ENCODE measurements around the gene STIP1. TPM values are rescaled to one million over a fixed set of nuclear protein-coding genes. Genes with fewer than 3 reads are reported as not detected.

STIP1 gene
- total RNA-seq, 1 donor from 2014 or later = 200 TPM

GRCh38 chr11:64248578-64248977 is 62.6 kb downstream of the STIP1 start:
- Histone ChIP-seq H3K9me3 (ENCODE audit: insufficient read depth, low read depth, low read length) (no peaks in the 10 kb centered on the region), H3K4me2 (ENCODE audit: low read length) (no peak overlapping the region), H4K20me1 (ENCODE audit: insufficient read depth, low read length) (peaks cover 32% of the 10 kb centered on the region), H3K79me2 (ENCODE audit: insufficient read depth, low read length) (peaks cover 49% of the 10 kb centered on the region), H3K4me3 (ENCODE audit: insufficient read depth, low read depth, low read length) (no peak overlapping the region), H3K27me3 (ENCODE audit: insufficient read depth, low read length) (no peaks in the 10 kb centered on the region), H2AFZ (ENCODE audit: low read depth, low read length) (no peak overlapping the region), H3K9ac (ENCODE audit: low read length) (no peak overlapping the region), H3K4me1 (ENCODE audit: insufficient read depth, low read length) (peaks cover 33% of the 10 kb centered on the region), H3K36me3 (ENCODE audit: insufficient read depth, low read length) (peaks cover under 1% of the 10 kb centered on the region), H3K27ac (ENCODE audit: low read depth, low read length) (no peak overlapping the region)
- Mint-ChIP-seq H3K9me3 (ENCODE audit: unreplicated experiment) (no peaks in the 10 kb centered on the region), H3K27ac (ENCODE audit: unreplicated experiment) (no peak overlapping the region), H3K4me1 (ENCODE audit: low read depth, unreplicated experiment) (peaks cover 13% of the 10 kb centered on the region), H3K36me3 (ENCODE audit: low read depth, unreplicated experiment) (peaks cover 5% of the 10 kb centered on the region), H3K4me3 (ENCODE audit: unreplicated experiment) (peak overlapping the region; percentile 85), H3K27me3 (ENCODE audit: low read depth, unreplicated experiment) (no peaks in the 10 kb centered on the region)
- no peak for FAIRE-seq
- DNase-seq (ENCODE audit: low read depth) = no peak
- TF ChIP-seq CTCF (IDR thresholded peaks at IDR 0.05; ENCODE audit: insufficient read depth, low read depth, low read length) (no peak), EZH2 (IDR thresholded peaks at IDR 0.05; ENCODE audit: insufficient read depth, low read length) (no peak)

GRCh38 chr11:64249038-64249437 is 63.1 kb downstream of the STIP1 start:
- no peaks in the 10 kb centered on the region for H3K9me3 Mint-ChIP-seq (ENCODE audit: unreplicated experiment)
- no peak overlapping the region for H3K9ac ChIP-seq (ENCODE audit: low read length)
- H3K36me3 Mint-ChIP-seq (ENCODE audit: low read depth, unreplicated experiment) = peaks cover 3% of the 10 kb centered on the region
- peaks cover 49% of the 10 kb centered on the region for H3K79me2 ChIP-seq (ENCODE audit: insufficient read depth, low read length)
- FAIRE-seq (no peak), DNase-seq (ENCODE audit: low read depth) (no peak)
- H3K27me3 Mint-ChIP-seq (ENCODE audit: low read depth, unreplicated experiment) = no peaks in the 10 kb centered on the region
- H3K9me3 ChIP-seq (ENCODE audit: insufficient read depth, low read depth, low read length) = no peaks in the 10 kb centered on the region
- H3K27ac ChIP-seq (ENCODE audit: low read depth, low read length) = no peak overlapping the region
- no peak overlapping the region for H2AFZ ChIP-seq (ENCODE audit: low read depth, low read length)
- H3K4me3 Mint-ChIP-seq (ENCODE audit: unreplicated experiment) = peak overlapping the region; percentile 67
- H3K4me2 ChIP-seq (ENCODE audit: low read length) = no peak overlapping the region
- H3K4me1 ChIP-seq (ENCODE audit: insufficient read depth, low read length) = peaks cover 31% of the 10 kb centered on the region
- peaks cover 32% of the 10 kb centered on the region for H4K20me1 ChIP-seq (ENCODE audit: insufficient read depth, low read length)
- H3K27ac Mint-ChIP-seq (ENCODE audit: unreplicated experiment) = no peak overlapping the region
- no peak overlapping the region for H3K4me3 ChIP-seq (ENCODE audit: insufficient read depth, low read depth, low read length)
- H3K27me3 ChIP-seq (ENCODE audit: insufficient read depth, low read length) = no peaks in the 10 kb centered on the region
- peaks cover 11% of the 10 kb centered on the region for H3K4me1 Mint-ChIP-seq (ENCODE audit: low read depth, unreplicated experiment)
- TF ChIP-seq EZH2 (IDR thresholded peaks at IDR 0.05; ENCODE audit: insufficient read depth, low read length) = no peak
- no peak for TF ChIP-seq CTCF (IDR thresholded peaks at IDR 0.05; ENCODE audit: insufficient read depth, low read depth, low read length)
- H3K36me3 ChIP-seq (ENCODE audit: insufficient read depth, low read length) = no peaks in the 10 kb centered on the region

DNA sequence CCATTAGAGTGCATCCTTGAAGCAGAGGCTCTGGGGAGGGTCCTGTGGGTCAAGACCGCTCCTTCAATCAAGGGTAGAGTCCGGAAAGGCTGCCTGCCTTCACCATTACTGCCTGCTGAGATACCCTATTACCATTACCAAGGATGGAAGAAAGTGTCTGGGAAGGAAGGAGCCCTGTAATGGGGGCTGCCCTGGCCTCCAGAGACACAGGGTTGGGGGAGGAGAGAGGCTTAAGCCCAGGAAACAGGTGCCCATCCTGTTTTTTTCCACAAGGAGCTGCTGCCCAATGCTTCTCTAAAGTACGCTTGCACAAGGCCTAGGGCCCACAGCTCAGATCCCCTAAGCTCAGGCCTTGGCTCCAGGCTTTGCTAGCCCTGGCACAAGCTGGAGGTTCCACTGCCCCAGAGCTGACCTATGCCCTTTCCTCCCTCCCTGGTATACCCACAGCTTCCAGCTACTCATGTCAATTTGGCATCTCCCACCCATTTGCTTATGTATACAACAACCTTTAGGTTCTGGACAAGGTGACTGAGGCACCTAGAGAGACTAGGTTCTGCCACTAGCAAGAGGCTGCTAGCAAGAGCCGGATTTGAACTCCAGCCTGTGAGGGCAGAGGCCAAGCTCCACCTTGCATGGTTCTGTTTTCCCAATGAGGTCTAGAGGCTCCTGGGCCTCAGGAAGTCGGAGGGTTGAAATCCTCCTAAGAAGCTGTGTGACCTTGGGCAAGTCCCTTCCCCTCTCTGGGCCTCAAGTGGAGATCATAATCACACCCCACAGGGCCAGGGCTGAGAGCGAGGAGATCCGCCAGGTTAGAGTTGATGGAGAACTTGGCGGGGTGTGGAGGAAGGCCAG is 63.8 kb downstream of the STIP1 start:
- peaks cover 3% of the 10 kb centered on the region for H3K36me3 Mint-ChIP-seq (ENCODE audit: low read depth, unreplicated experiment)
- Histone ChIP-seq H3K4me1 (ENCODE audit: insufficient read depth, low read length) (peaks cover 27% of the 10 kb centered on the region), H3K4me2 (ENCODE audit: low read length) (no peak overlapping the region), H3K27me3 (ENCODE audit: insufficient read depth, low read length) (no peaks in the 10 kb centered on the region), H3K79me2 (ENCODE audit: insufficient read depth, low read length) (peaks cover 45% of the 10 kb centered on the region), H3K9me3 (ENCODE audit: insufficient read depth, low read depth, low read length) (no peaks in the 10 kb centered on the region), H3K36me3 (ENCODE audit: insufficient read depth, low read length) (no peaks in the 10 kb centered on the region), H3K4me3 (ENCODE audit: insufficient read depth, low read depth, low read length) (no peak overlapping the region), H2AFZ (ENCODE audit: low read depth, low read length) (no peak overlapping the region), H4K20me1 (ENCODE audit: insufficient read depth, low read length) (peaks cover 35% of the 10 kb centered on the region), H3K9ac (ENCODE audit: low read length) (no peak overlapping the region), H3K27ac (ENCODE audit: low read depth, low read length) (no peak overlapping the region)
- no peaks in the 10 kb centered on the region for H3K9me3 Mint-ChIP-seq (ENCODE audit: unreplicated experiment)
- H3K27ac Mint-ChIP-seq (ENCODE audit: unreplicated experiment) = no peak overlapping the region
- FAIRE-seq (no peak), DNase-seq (ENCODE audit: low read depth) (no peak)
- peak overlapping the region; percentile 67 for H3K4me3 Mint-ChIP-seq (ENCODE audit: unreplicated experiment)
- TF ChIP-seq CTCF (IDR thresholded peaks at IDR 0.05; ENCODE audit: insufficient read depth, low read depth, low read length) (no peak), EZH2 (IDR thresholded peaks at IDR 0.05; ENCODE audit: insufficient read depth, low read length) (no peak)
- peaks cover 9% of the 10 kb centered on the region for H3K4me1 Mint-ChIP-seq (ENCODE audit: low read depth, unreplicated experiment)
- H3K27me3 Mint-ChIP-seq (ENCODE audit: low read depth, unreplicated experiment) = no peaks in the 10 kb centered on the region

Data from astrocyte (in vitro differentiated cells and primary cell).